ENCODE data around the gene TPRX2. TPM values are rescaled to one million over a fixed set of nuclear protein-coding genes. Genes with fewer than 3 reads are reported as not detected.

TPRX2 gene
- total and polyA plus RNA-seq, 2 of the 13 experiments (the other 11 are each of a cell fraction or from before 2014, with no cell fraction given): not detected

- TF ChIP-seq DR1 (CRISPR knock-in tag; IDR thresholded peaks at IDR 0.05) (peak; percentile 99), CEBPB (IDR thresholded peaks at IDR 0.05; ENCODE audit: borderline replicate concordance, low read depth, low read length) (no peak), ZNF253 (CRISPR knock-in tag; IDR thresholded peaks at IDR 0.05; ENCODE audit: borderline replicate concordance) (no peak), USF2 (IDR thresholded peaks at IDR 0.05; ENCODE audit: low read depth, low read length) (no peak), USF2 (CRISPR knock-in tag; IDR thresholded peaks at IDR 0.05; ENCODE audit: borderline replicate concordance) (peak; percentile 86; the same call in 1 of the 2 replicates), RBFOX2 (IDR thresholded peaks at IDR 0.05; ENCODE audit: low read depth, low read length) (peak; percentile 26; the same call in 1 of the 2 replicates), EZH2 (conservative IDR thresholded peaks at IDR 0.05; ENCODE audit: low read depth, low read length) (no peak), JUND (CRISPR knock-in tag; IDR thresholded peaks at IDR 0.05) (0 out of 2 replicates have a peak, but pooled peaks have one; percentile 30), KIAA2018 (CRISPR knock-in tag; IDR thresholded peaks at IDR 0.05; ENCODE audit: borderline replicate concordance) (no peak), THAP8 (CRISPR knock-in tag; IDR thresholded peaks at IDR 0.05; ENCODE audit: borderline replicate concordance) (no peak), BRF2 (CRISPR knock-in tag; IDR thresholded peaks at IDR 0.05) (peak; percentile 59; the same call in 1 of the 2 replicates), IKZF5 (CRISPR knock-in tag; IDR thresholded peaks at IDR 0.05) (peak; percentile 97), HNF4A (CRISPR knock-in tag; IDR thresholded peaks at IDR 0.05) (peak; percentile 59), MAZ (IDR thresholded peaks at IDR 0.05; ENCODE audit: borderline replicate concordance, low read depth, low read length) (no peak), MAZ (CRISPR knock-in tag; IDR thresholded peaks at IDR 0.05; ENCODE audit: low read depth) (peak; percentile 37; the same call in 1 of the 2 replicates)
Measured at GRCh38 chr19:47891923-47892666, 33.1 kb downstream of the TPRX2 start (continued).
